Measurements from ENCODE around the gene CUL2.

Gene CUL2

DNA sequence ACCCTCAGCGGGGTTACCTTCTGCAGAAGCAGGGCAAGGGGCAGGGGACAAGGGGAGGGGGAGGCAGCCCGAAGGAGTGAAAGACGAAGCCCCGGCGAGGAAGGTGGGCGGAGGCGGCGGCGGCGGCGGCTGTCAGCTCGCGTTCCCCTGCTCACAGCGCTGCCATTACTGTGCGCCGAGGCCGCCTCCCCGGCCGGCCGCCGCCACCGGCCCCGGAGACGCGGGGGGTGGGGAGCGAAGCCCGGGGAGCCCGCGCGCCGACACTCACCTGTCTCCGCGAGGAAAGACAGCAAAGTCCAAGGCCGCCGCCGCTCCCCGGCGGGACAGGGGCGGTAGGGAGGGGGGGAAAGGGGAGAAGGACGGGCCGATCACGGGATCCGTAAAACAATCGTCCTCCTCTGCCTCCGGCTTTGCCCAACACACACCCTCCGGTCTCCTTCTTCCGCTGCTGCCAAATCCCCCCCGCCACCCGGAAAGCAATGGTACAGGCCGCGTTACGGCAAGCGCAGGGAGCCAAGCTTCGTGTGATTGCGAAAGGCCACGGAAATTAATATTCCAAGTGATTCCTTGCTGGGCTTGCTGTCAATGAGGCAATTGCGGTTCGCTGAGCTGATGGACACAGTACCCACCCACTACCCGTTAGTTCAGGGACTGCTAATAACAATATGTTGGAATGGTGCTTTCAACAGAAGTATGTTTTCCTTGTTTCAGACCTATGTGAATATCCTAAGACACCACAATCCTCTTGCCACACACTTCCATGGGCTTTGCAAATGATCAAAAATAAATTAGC is at the start of gene CUL2:
CUL2 (minus strand) TSS at position 180 of the 793 bp plus-strand sequence. CDS start 19,024 bp downstream, outside the sequence.
- H3K4me3 ChIP-seq (ENCODE audit: insufficient read depth, low read length, poor library complexity, severe bottlenecking): peak within 1 kb of the TSS; percentile 87
- H3K4me2 ChIP-seq (ENCODE audit: low read depth, low read length, poor library complexity, severe bottlenecking): peak within 1 kb of the TSS; percentile 77
- peak within 1 kb of the TSS; percentile 76 for H3K27ac ChIP-seq (ENCODE audit: low read depth, low read length)
- peak within 1 kb of the TSS; percentile 76 for H2AFZ ChIP-seq (ENCODE audit: low read depth, low read length, severe bottlenecking)
- no peaks in the 10 kb centered on the region for H3K27me3 ChIP-seq (ENCODE audit: low read length)
- no peaks in the 10 kb centered on the region for H3K36me3 ChIP-seq (ENCODE audit: low read length)
- peaks cover 48% of the 10 kb centered on the region for H3K79me2 ChIP-seq (ENCODE audit: insufficient read depth, low read length)
- peak within 1 kb of the TSS; percentile 94 for H3K9ac ChIP-seq (ENCODE audit: low read length)
- H4K20me1 ChIP-seq (ENCODE audit: low read depth, low read length): no peaks in the 10 kb centered on the region
- H3K9me2 ChIP-seq (replicated peaks; ENCODE audit: insufficient read depth, low read length): no peaks in the 10 kb centered on the region
- no peaks in the 10 kb centered on the region for H3F3A ChIP-seq (ENCODE audit: insufficient read depth)
- H3K9me3 ChIP-seq (ENCODE audit: insufficient read depth, low read length): peaks cover 6% of the 10 kb centered on the region; the same call in 1 of the 2 replicates
- TF ChIP-seq EZH2phosphoT487 (conservative IDR thresholded peaks at IDR 0.05; ENCODE audit: low read length): no peak
- TF ChIP-seq, protein P1, sequence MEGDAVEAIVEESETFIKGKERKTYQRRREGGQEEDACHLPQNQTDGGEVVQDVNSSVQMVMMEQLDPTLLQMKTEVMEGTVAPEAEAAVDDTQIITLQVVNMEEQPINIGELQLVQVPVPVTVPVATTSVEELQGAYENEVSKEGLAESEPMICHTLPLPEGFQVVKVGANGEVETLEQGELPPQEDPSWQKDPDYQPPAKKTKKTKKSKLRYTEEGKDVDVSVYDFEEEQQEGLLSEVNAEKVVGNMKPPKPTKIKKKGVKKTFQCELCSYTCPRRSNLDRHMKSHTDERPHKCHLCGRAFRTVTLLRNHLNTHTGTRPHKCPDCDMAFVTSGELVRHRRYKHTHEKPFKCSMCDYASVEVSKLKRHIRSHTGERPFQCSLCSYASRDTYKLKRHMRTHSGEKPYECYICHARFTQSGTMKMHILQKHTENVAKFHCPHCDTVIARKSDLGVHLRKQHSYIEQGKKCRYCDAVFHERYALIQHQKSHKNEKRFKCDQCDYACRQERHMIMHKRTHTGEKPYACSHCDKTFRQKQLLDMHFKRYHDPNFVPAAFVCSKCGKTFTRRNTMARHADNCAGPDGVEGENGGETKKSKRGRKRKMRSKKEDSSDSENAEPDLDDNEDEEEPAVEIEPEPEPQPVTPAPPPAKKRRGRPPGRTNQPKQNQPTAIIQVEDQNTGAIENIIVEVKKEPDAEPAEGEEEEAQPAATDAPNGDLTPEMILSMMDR (IDR thresholded peaks at IDR 0.05; ENCODE audit: insufficient read depth, low read length, poor library complexity, severe bottlenecking): no peak

DNA sequence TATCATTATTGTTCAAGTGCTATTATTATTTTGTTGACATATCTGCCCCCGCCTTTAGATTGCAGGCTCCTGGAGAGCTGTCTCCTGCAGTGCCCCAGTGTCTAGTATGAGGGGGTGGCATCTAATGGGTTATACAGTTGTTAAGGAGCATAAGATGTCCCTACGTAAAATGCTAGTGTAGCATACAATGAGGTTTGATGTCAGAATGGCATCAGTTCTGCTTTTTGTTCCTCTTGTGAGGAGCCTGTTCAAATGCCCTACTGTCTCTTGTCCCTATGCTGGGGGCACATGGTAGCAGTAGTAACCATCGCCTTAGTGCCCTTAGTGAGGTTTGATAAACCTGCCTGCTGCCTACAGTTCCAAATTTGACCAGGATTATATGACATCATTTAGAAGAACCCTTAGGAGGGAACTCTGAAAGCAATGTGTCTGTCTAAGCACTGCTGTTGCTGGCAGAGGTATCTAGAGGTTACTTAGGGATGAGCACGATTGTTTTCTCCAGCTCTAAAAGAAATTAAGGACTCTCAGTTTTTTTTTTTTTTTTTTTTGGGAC is 46.2 kb upstream of the CUL2 start:
- no peaks in the 10 kb centered on the region for H3K36me3 ChIP-seq (ENCODE audit: low read length)
- no peaks in the 10 kb centered on the region for H3K27me3 ChIP-seq (ENCODE audit: low read length)
- peaks cover 19% of the 10 kb centered on the region; the same call in 1 of the 2 replicates for H3K79me2 ChIP-seq (ENCODE audit: insufficient read depth, low read length)
- H3F3A ChIP-seq (ENCODE audit: insufficient read depth): peaks cover 21% of the 10 kb centered on the region
- no peak overlapping the region for H3K9ac ChIP-seq (ENCODE audit: low read length)
- no peak overlapping the region for H3K4me3 ChIP-seq (ENCODE audit: insufficient read depth, low read length, poor library complexity, severe bottlenecking)
- no peak overlapping the region for H2AFZ ChIP-seq (ENCODE audit: low read depth, low read length, severe bottlenecking)
- H4K20me1 ChIP-seq (ENCODE audit: low read depth, low read length): no peaks in the 10 kb centered on the region
- no peaks in the 10 kb centered on the region for H3K9me2 ChIP-seq (replicated peaks; ENCODE audit: insufficient read depth, low read length)
- H3K27ac ChIP-seq (ENCODE audit: low read depth, low read length): no peak overlapping the region
- no peaks in the 10 kb centered on the region for H3K9me3 ChIP-seq (ENCODE audit: insufficient read depth, low read length)
- H3K4me2 ChIP-seq (ENCODE audit: low read depth, low read length, poor library complexity, severe bottlenecking): peak overlapping the region; percentile 50
- TF ChIP-seq, protein P1 (IDR thresholded peaks at IDR 0.05; ENCODE audit: insufficient read depth, low read length, poor library complexity, severe bottlenecking): no peak
- no peak for TF ChIP-seq EZH2phosphoT487 (conservative IDR thresholded peaks at IDR 0.05; ENCODE audit: low read length)

DNA sequence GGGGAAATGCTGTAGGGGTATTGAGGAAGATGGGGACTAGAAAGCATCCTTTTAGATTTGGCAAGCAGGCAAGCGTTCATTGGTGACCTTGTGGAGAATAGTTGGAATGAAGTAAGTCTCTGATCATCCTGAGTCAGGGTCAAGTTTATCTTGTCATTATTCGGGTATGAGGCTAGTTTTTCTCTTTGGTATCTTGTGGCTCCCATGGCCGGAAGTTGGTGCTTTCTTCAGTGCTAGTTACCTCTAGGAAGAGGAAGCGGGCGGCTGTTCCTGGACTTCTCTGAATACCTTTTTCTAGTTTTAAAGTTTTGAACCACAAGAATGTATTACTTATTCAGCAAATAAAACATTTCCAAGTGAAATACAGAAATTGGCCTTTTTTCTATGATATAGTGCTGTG is 45.7 kb upstream of the CUL2 start:
- no peak overlapping the region for H2AFZ ChIP-seq (ENCODE audit: low read depth, low read length, severe bottlenecking)
- TF ChIP-seq, protein P1 (IDR thresholded peaks at IDR 0.05; ENCODE audit: insufficient read depth, low read length, poor library complexity, severe bottlenecking): no peak
- no peak for TF ChIP-seq EZH2phosphoT487 (conservative IDR thresholded peaks at IDR 0.05; ENCODE audit: low read length)
- no peak overlapping the region for H3K4me3 ChIP-seq (ENCODE audit: insufficient read depth, low read length, poor library complexity, severe bottlenecking)
- H4K20me1 ChIP-seq (ENCODE audit: low read depth, low read length): no peaks in the 10 kb centered on the region
- no peaks in the 10 kb centered on the region for H3K36me3 ChIP-seq (ENCODE audit: low read length)
- H3K27ac ChIP-seq (ENCODE audit: low read depth, low read length): no peak overlapping the region
- H3K9ac ChIP-seq (ENCODE audit: low read length): no peak overlapping the region
- no peaks in the 10 kb centered on the region for H3K9me3 ChIP-seq (ENCODE audit: insufficient read depth, low read length)
- no peaks in the 10 kb centered on the region for H3K9me2 ChIP-seq (replicated peaks; ENCODE audit: insufficient read depth, low read length)
- peaks cover 26% of the 10 kb centered on the region for H3F3A ChIP-seq (ENCODE audit: insufficient read depth)
- peak overlapping the region; percentile 50 for H3K4me2 ChIP-seq (ENCODE audit: low read depth, low read length, poor library complexity, severe bottlenecking)
- no peaks in the 10 kb centered on the region for H3K27me3 ChIP-seq (ENCODE audit: low read length)
- H3K79me2 ChIP-seq (ENCODE audit: insufficient read depth, low read length): peaks cover 16% of the 10 kb centered on the region; the same call in 1 of the 2 replicates
